ENCODE measurements around the gene DERA.

The DERA gene

GRCh38 chr12:16027002-16027401 is 115.9 kb downstream of the DERA start:
- no peak for DNase-seq (ENCODE audit: low spot score)
- TF ChIP-seq, protein P1, sequence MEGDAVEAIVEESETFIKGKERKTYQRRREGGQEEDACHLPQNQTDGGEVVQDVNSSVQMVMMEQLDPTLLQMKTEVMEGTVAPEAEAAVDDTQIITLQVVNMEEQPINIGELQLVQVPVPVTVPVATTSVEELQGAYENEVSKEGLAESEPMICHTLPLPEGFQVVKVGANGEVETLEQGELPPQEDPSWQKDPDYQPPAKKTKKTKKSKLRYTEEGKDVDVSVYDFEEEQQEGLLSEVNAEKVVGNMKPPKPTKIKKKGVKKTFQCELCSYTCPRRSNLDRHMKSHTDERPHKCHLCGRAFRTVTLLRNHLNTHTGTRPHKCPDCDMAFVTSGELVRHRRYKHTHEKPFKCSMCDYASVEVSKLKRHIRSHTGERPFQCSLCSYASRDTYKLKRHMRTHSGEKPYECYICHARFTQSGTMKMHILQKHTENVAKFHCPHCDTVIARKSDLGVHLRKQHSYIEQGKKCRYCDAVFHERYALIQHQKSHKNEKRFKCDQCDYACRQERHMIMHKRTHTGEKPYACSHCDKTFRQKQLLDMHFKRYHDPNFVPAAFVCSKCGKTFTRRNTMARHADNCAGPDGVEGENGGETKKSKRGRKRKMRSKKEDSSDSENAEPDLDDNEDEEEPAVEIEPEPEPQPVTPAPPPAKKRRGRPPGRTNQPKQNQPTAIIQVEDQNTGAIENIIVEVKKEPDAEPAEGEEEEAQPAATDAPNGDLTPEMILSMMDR (IDR thresholded peaks at IDR 0.05; ENCODE audit: extremely low read depth, missing control alignments), result no peak

DNA sequence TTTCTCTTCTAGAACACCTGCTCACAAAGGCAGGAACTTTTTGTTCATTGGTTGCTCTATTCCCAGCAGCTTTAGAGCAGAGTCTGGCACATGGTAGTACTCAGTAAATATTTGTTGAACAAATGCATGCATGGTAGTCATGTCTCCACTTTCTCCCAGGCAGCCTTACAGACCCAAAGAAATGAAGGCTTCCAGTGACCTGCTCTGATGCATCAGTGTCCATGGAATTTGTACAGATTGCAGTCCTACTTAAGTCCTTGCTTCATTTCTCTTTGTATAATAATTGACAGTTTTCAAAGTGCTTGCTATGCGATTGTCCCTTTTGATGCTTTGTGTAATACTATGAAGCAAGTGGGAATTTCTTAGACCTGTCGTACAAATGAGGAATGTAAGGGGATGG is 119.6 kb downstream of the DERA start:
- TF ChIP-seq, protein P1 (IDR thresholded peaks at IDR 0.05; ENCODE audit: extremely low read depth, missing control alignments), result no peak
- no peak for DNase-seq (ENCODE audit: low spot score)

GRCh38 chr12:16034136-16034817 is 123.1 kb downstream of the DERA start:
- TF ChIP-seq, protein P1 (IDR thresholded peaks at IDR 0.05; ENCODE audit: extremely low read depth, missing control alignments), result no peak
- DNase-seq (ENCODE audit: low spot score), result no peak

- no peak for DNase-seq (ENCODE audit: low spot score)
- TF ChIP-seq, protein P1 (IDR thresholded peaks at IDR 0.05; ENCODE audit: extremely low read depth, missing control alignments), result no peak
These were observed 124.9 kb downstream of the DERA start for GRCh38 chr12:16036073-16036472.

DNA sequence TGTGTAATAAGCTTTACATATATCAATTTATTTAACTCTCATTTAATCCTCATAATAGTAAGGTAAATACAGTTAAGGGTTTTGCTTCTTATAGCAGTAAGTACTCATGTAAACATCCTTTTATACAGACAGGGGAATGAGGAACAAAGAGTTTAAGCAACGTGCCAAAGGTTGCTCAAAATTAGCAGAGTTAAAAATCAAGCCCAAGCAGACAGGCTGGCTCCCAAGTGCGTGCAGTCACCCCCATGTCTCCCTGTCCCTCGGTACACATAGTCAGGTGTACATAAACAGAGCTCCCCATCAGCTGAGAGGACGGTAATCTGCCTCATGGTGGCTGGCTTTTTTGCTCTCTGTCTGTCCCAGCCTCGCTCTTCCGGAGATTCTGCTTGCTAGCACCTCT is 126.4 kb downstream of the DERA start:
- DNase-seq (ENCODE audit: low spot score), result no peak
- TF ChIP-seq, protein P1 (IDR thresholded peaks at IDR 0.05; ENCODE audit: extremely low read depth, missing control alignments), result no peak

DNA sequence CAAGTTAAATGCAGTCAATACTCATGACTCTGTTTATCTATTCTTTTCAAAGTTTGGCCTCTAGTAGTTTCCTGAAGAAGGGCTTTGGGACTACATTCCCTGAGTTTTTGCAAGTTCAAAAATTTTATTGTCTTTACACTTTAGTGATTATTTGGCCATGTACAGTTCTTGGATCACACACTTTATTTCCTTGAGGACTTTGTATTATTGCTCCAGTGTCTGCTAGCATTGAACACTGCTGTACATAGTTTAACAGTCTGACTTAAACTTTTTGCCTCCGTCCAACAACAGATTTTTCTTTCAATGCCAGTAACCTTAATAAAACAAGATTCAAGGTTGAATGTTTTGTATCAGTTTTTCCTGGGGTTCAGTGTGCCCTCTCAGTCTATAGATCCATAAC is 132.3 kb downstream of the DERA start:
- TF ChIP-seq, protein P1 (IDR thresholded peaks at IDR 0.05; ENCODE audit: extremely low read depth, missing control alignments), result no peak

GRCh38 chr12:16046266-16046665 is 135.1 kb downstream of the DERA start:
- TF ChIP-seq, protein P1 (IDR thresholded peaks at IDR 0.05; ENCODE audit: extremely low read depth, missing control alignments), result no peak
- no peak for DNase-seq (ENCODE audit: low spot score)

More for the DNA sequence above, 132.3 kb downstream of the DERA start:
- no peak for DNase-seq (ENCODE audit: low spot score)
